OCI-LY1 (cell line): ENCODE results near the gene SBK3.

Source experiments
- H2AFZ ChIP-seq: fragments of 200-600 bp; sonication (generic), shearing (Covaris generic); 2 replicates; pipeline ENCODE4 v1.6.0; 2014; ENCODE audit warnings: antibody characterized with exemption, mild to moderate bottlenecking, low read length
- H3F3A ChIP-seq: fragments of 200-600 bp; sonication (generic), shearing (Covaris generic); 2 replicates; pipeline ENCODE4 v1.6.0; 2014; ENCODE audit warnings: mild to moderate bottlenecking, antibody characterized with exemption, low read length, moderate library complexity; ENCODE audit not compliant: insufficient read depth
- H3K27ac ChIP-seq: fragments of 200-600 bp; sonication (generic); 2 replicates; pipeline ENCODE4 v1.5.1; 2014; ENCODE audit warnings: low read length, mixed run types, mild to moderate bottlenecking, low read depth; ENCODE audit not compliant: poor library complexity, severe bottlenecking
- H3K27me3 ChIP-seq: fragments of 200-600 bp; sonication (generic); 2 replicates; pipeline ENCODE4 v1.6.0; 2014; ENCODE audit warnings: antibody characterized with exemption, mild to moderate bottlenecking, low read length, moderate library complexity; ENCODE audit not compliant: insufficient read depth
- H3K36me3 ChIP-seq: fragments of 200-600 bp; sonication (generic); 2 replicates; pipeline ENCODE4 v1.6.1; 2014; ENCODE audit warnings: mild to moderate bottlenecking, antibody characterized with exemption, low read length, moderate library complexity, mixed read lengths; ENCODE audit not compliant: insufficient read depth
- H3K4me1 ChIP-seq: fragments of 200-600 bp; sonication (generic); 2 replicates; pipeline ENCODE4 v1.5.1; 2014; ENCODE audit warnings: mild to moderate bottlenecking, low read length, moderate library complexity; ENCODE audit not compliant: insufficient read depth, severe bottlenecking
- H3K4me2 ChIP-seq: fragments of 200-600 bp; sonication (generic), shearing (Covaris generic); 2 replicates; pipeline ENCODE4 v1.6.1; 2014; ENCODE audit warnings: low read length
- H3K4me3 ChIP-seq: fragments of 200-600 bp; sonication (generic); 2 replicates; pipeline ENCODE4 v1.5.1; 2014; ENCODE audit warnings: low read length, low read depth, mild to moderate bottlenecking, mixed read lengths; ENCODE audit not compliant: poor library complexity, severe bottlenecking
- H3K79me2 ChIP-seq: fragments of 200-600 bp; shearing (Covaris generic); 2 replicates; pipeline ENCODE4 v1.6.1; 2016; ENCODE audit warnings: mixed run types, low read length, mixed read lengths; ENCODE audit not compliant: insufficient read depth
- H3K9ac ChIP-seq: fragments of 200-600 bp; sonication (generic), shearing (Covaris generic); 2 replicates; pipeline ENCODE4 v1.6.1; 2014; ENCODE audit warnings: mild to moderate bottlenecking, low read length, mixed read lengths
- H3K9me2 ChIP-seq: fragments of 200-600 bp; sonication (generic), shearing (Covaris generic); 2 replicates; pipeline ENCODE4 v1.6.1; 2014; ENCODE audit warnings: low read depth, mild to moderate bottlenecking, low read length, mixed read lengths
- H3K9me3 ChIP-seq: fragments of 200-600 bp; shearing (Covaris generic); 2 replicates; pipeline ENCODE4 v1.6.1; 2014; ENCODE audit warnings: low read length, mixed read lengths
- H4K20me1 ChIP-seq: fragments of 200-600 bp; sonication (generic), shearing (Covaris generic); 2 replicates; pipeline ENCODE4 v1.6.0; 2016; ENCODE audit warnings: mild to moderate bottlenecking, low read length; ENCODE audit not compliant: insufficient read depth
- EZH2 ChIP-seq: fragments of 200-600 bp; sonication (generic), shearing (Covaris generic); IDR thresholded peaks from 2 replicates; pipeline ENCODE4 v1.8.0; 2017; ENCODE audit warnings: borderline replicate concordance, mixed run types, mild to moderate bottlenecking, antibody characterized with exemption, low read length, moderate library complexity, mixed read lengths
- TF ChIP-seq, protein P1 (sequence below): fragments of 200-600 bp; sonication (generic), shearing (Covaris generic); IDR thresholded peaks from 2 replicates; pipeline ENCODE4 v1.5.1; 2017; ENCODE audit warnings: mild to moderate bottlenecking, antibody characterized with exemption, low read length, moderate library complexity, mixed read lengths

SBK3 gene

DNA sequence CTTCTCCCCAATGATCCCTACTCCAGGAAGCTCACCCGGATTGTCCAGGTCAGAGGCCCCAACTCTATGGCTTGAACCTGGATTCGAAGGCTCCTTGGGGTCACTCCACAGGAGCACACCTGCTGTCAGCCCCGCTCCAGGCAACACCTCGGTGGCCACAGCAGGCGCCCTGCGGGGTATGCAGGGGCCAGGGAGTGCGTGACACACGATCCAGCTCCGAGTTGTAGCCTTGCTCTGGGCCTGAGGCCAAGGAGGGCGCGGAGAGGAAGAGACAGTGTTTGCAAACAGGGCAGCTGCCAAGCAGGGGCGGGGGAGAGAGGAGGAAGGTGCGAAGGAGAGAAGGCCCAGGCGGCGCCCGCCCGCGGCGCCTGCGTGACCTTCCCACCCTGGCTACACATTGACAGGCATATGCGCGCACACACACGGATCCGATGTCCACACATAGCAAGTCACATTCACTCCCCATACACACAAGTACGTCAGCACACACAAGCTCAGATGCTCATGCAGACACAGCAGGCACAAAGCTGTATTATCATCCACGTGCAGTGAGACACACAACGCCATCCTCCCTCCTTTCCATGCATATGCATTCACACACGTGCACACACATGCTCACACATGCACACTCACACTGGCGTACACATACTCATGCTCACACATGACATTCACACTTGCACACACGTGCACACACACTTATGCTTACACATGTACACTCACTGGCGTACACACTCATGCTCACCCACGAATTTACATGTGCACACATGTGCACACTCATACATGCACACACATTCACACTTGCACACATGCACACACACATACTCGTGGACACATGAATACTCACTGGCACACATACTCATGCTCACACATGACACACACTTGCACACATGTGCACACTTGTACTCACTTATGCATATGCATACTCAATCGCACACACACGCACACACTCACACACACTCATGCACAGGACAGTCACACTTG lies 18.8 kb downstream of the SBK3 start:
- Histone ChIP-seq H3K27ac (no peak overlapping the region), H4K20me1 (no peaks in the 10 kb centered on the region), H3K9me2 (no peaks in the 10 kb centered on the region), H3K4me1 (no peaks in the 10 kb centered on the region), H3K4me2 (no peak overlapping the region), H3K79me2 (no peaks in the 10 kb centered on the region), H3K9me3 (no peaks in the 10 kb centered on the region), H3K9ac (no peak overlapping the region), H3K27me3 (no peaks in the 10 kb centered on the region; the same call in 1 of the 2 replicates), H2AFZ (no peak overlapping the region), H3K36me3 (no peaks in the 10 kb centered on the region), H3K4me3 (no peak overlapping the region), H3F3A (no peaks in the 10 kb centered on the region)
- no peak for TF ChIP-seq EZH2
- TF ChIP-seq, protein P1, sequence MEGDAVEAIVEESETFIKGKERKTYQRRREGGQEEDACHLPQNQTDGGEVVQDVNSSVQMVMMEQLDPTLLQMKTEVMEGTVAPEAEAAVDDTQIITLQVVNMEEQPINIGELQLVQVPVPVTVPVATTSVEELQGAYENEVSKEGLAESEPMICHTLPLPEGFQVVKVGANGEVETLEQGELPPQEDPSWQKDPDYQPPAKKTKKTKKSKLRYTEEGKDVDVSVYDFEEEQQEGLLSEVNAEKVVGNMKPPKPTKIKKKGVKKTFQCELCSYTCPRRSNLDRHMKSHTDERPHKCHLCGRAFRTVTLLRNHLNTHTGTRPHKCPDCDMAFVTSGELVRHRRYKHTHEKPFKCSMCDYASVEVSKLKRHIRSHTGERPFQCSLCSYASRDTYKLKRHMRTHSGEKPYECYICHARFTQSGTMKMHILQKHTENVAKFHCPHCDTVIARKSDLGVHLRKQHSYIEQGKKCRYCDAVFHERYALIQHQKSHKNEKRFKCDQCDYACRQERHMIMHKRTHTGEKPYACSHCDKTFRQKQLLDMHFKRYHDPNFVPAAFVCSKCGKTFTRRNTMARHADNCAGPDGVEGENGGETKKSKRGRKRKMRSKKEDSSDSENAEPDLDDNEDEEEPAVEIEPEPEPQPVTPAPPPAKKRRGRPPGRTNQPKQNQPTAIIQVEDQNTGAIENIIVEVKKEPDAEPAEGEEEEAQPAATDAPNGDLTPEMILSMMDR, result no peak

DNA sequence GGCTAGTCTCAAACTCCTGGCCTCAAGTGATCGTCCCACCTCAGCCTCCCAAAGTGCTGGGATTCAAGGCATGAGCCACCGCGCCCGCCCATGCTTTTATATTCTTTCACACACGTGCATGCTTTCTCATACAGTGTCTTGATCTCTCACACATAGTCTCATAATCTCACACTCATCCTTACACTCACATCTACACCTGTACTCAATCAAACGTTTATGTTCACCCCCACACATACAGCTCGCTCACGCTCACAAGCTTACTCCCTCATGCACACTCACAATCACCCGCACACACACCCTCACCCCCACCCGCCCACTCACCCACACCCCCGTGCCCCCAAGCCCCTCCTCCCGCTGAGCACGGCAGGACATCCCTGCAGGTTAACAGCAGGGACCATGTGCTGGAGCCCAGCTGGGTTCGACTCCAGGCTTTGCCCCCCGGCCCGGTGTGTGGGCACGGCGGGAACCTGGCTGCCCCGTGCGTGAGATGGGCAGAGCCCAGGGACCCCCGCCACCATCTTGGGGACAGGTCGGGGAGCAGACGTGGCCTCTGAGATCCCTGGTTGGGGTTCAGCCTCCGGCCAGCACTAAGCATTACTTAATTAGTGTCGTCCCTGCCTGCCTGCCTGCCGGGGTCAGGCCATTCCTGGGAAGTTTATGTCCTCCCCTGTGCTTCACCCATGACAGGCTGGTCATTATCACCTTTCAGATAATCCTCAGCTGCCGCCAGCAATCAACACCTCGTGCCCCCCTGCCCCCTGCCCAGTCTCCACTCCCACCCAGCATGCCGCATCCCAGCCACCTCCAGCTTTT lies 19.8 kb downstream of the SBK3 start:
- H3K79me2 ChIP-seq, result no peaks in the 10 kb centered on the region
- no peak overlapping the region for H3K4me2 ChIP-seq
- no peaks in the 10 kb centered on the region for H4K20me1 ChIP-seq
- no peaks in the 10 kb centered on the region for H3K4me1 ChIP-seq
- no peak overlapping the region for H2AFZ ChIP-seq
- H3K36me3 ChIP-seq, result no peaks in the 10 kb centered on the region
- TF ChIP-seq, protein P1, result no peak
- no peak for TF ChIP-seq EZH2
- H3K27ac ChIP-seq, result no peak overlapping the region
- H3K9me2 ChIP-seq, result no peaks in the 10 kb centered on the region
- no peaks in the 10 kb centered on the region; the same call in 1 of the 2 replicates for H3K27me3 ChIP-seq
- no peak overlapping the region for H3K9ac ChIP-seq
- H3F3A ChIP-seq, result no peaks in the 10 kb centered on the region
- no peak overlapping the region for H3K4me3 ChIP-seq
- no peaks in the 10 kb centered on the region for H3K9me3 ChIP-seq

DNA sequence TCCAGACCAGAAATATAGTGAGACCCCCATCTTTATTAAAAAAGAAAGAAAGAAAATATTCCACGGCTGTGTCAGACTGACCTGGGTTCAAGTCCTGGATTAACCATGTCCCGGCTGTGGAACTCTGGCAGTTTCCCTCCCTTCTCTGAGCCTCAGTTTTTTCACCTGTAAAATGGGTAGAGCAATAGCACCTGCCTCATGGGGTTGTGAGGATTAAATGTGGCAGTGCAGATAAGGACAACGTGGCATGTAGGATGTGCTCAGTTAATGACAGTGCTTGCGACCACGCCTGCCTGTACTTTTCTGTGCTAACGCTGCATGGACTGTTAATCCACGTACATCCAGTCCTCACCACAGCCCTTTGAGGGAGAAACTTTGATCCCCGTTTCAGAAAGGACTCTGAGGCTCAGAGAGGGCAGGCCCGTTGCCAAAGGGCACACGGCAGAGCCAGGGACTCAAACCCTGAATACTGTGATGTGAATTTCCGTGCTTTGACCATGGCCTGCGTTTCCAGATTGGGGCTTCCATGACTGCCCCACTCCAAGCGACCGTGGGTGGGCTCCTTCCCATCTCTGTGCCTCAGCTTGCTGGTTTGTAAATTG lies 24.6 kb downstream of the SBK3 start:
- no peak for TF ChIP-seq EZH2
- TF ChIP-seq, protein P1, result no peak
- Histone ChIP-seq H3K27me3 (no peaks in the 10 kb centered on the region; the same call in 1 of the 2 replicates), H3K36me3 (no peaks in the 10 kb centered on the region), H2AFZ (no peak overlapping the region), H3K4me3 (no peak overlapping the region), H3K4me2 (no peak overlapping the region), H3K9ac (no peak overlapping the region), H3K79me2 (no peaks in the 10 kb centered on the region), H3K4me1 (peaks cover 5% of the 10 kb centered on the region), H4K20me1 (no peaks in the 10 kb centered on the region), H3K27ac (no peak overlapping the region), H3F3A (no peaks in the 10 kb centered on the region), H3K9me3 (no peaks in the 10 kb centered on the region), H3K9me2 (no peaks in the 10 kb centered on the region)
